Heart right ventricle (tissue), 16 donors: ENCODE results near the gene NWD2. TPM values are rescaled to one million over a fixed set of nuclear protein-coding genes. Genes with fewer than 3 reads are reported as not detected.

Experiments used
- ATAC-seq, 8 donors: fragments of 200-7000 bp; cut with Tn5 transposase; one replicate each; pipeline ENCODE4 v1.9.1; 2020; ENCODE audit warnings: mild to moderate bottlenecking in 8 of 8, moderate library complexity in 8 of 8, moderate number of reproducible peaks in 1 of 8
- DNase-seq, 2 donors: peaks; one replicate each; pipeline ENCODE4 v3.0.0-alpha.2; 2020
- H3K27ac ChIP-seq, 10 donors: fragments of 200-600 bp; sonication (generic) in 2 of 10; one replicate each; pipeline versions ENCODE4 v1.5.0 to v1.8.0; 2020 to 2022; ENCODE audit warnings: mild to moderate bottlenecking in 3 of 10
- H3K27me3 ChIP-seq, 7 donors: fragments of 200-600 bp; one replicate each; pipeline ENCODE4 v1.8.0; 2021 to 2022; ENCODE audit warnings: mild to moderate bottlenecking in 2 of 7
- H3K36me3 ChIP-seq, 9 donors: fragments of 200-600 bp; sonication (generic) in 1 of 9; one replicate each; pipeline versions ENCODE4 v1.5.0 to v1.8.0; 2020 to 2022; ENCODE audit warnings: mild to moderate bottlenecking in 2 of 9
- H3K4me1 ChIP-seq, 9 donors: fragments of 200-600 bp; sonication (generic) in 1 of 9; one replicate each; pipeline versions ENCODE4 v1.5.0 to v1.8.0; 2020 to 2022; ENCODE audit warnings: mild to moderate bottlenecking in 4 of 9
- H3K4me3 ChIP-seq, 10 donors: fragments of 200-600 bp; sonication (generic) in 2 of 10; one replicate each; pipeline versions ENCODE4 v1.5.0 to v1.8.0; 2020 to 2022; ENCODE audit warnings: mild to moderate bottlenecking in 7 of 10, moderate library complexity in 2 of 10
- H3K9me3 ChIP-seq, 11 donors: fragments of 200-600 bp in 10 of 11; sonication (generic) in 2 of 11; one replicate each; pipeline versions ENCODE4 v1.5.0 to v1.8.0; 2013 to 2022; ENCODE audit warnings: mild to moderate bottlenecking in 2 of 11, control low read depth in 1 of 11, moderate library complexity in 1 of 11
- WGBS, 2 donors: extraction: QIAGEN DNeasy Blood & Tissue Kit; methylation state at CpG; one replicate each; pipeline ENCODE4 v1.1.7; 2013; ENCODE audit warnings: inconsistent platforms in 1 of 2; 5-methylcytosine and 5-hydroxymethylcytosine counted together
- intact Hi-C, 10 donors: fragments of 100-400 bp; cut with DNase I; formaldehyde crosslinking; loops; one replicate each; pipeline versions ENCODE4 v1.11.1 to v1.14.2; 2022
- polyA plus RNA-seq, 2 donors: library from polyadenylated mRNA; stranded (reverse); fragments of 200-250 nt; gene quantifications; one replicate each; pipeline ENCODE4 v1.2.3, GENCODE V29; 2013
- total RNA-seq, 10 donors: library from RNA; stranded (reverse); fragmentation: NEBNext Ultra II Directional in 3 of 10; extraction: Animal tissue kit (Norgen Biotek cat#: 25700) in 3 of 10; gene quantifications; one replicate each; pipeline versions ENCODE4 v1.2.1 to v1.2.4, GENCODE V29; 2021 to 2023
- TF ChIP-seq, protein P1 (sequence below), 9 donors: fragments of 200-600 bp; sonication (generic) in 2 of 9; IDR thresholded peaks; one replicate each; pipeline versions ENCODE4 v1.5.0 to v1.8.0; 2021 to 2022; ENCODE audit warnings: antibody characterized with exemption in 9 of 9, mild to moderate bottlenecking in 5 of 9, moderate library complexity in 1 of 9
- donor health status: Arrhythmogenic right ventricular cardiomyopathy.
- donor health status: ischemic (EF 13 %, LVEDD 7.1; RV severe dilation, severe dysfunction).
- donor health status: healthy with polysubstance abuse.
- donor health status: DM: no; HTN: yes; CAD: no.
- donor health status: DM: no; HTN: no; CAD: no.
- donor health status: ischemic (EF 25% LVEDD 6.9; RV normal size, moderate dysfunction).
- donor health status: ischemic (EF 25% LVEDD 5.7; RV mildly dilated, moderate dysfunction).
- donor health status: healthy.
- donor health status: DM: yes; HTN: yes; CAD: no.
- donor health status: Ischemic cardiomyopathy.
- donor health status: ischemic (EF 35%, LVEDD 5.7; RV mildly dilated, moderate dysfunction).
- donor health status: nonischemic (EF 11% LVEDD 7.7; RV severe dilation, severe dysfunction).
- donor health status: DM: yes; HTN: yes; CAD: no.
- donor health status: PGD.
- donor health status: ischemic (EF 29% LVEDD 5.4; RV normal size, mild dysfunction).
- donor health status: nonischemic (EF 23%, LVEDD 6.1; RV moderate dilation, normal function).

Gene NWD2
- total and polyA plus RNA-seq, 12 donors, result 0.02 to 0.37 (median 0.04) TPM; not detected in 7

DNA sequence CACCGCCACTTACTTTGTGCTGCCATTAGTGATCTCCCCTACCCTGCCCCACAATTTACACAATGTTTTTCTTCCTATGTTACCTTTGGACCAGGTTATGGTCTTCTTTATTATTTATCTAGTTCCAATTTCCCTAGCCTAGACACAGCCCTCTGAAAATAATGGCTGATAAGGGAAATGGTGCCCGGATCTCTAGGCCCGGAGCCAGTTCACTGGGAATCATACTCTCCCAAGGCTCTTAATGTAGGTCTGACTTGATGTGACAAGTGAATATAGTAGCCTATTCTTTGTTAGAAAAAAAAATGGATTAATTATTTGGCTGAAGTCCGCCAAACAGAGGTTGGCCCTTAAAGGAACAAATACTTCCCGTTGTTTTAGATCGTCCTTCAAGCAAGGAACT is 233.6 kb downstream of the NWD2 start:
- Histone ChIP-seq H3K27ac (no peak overlapping the region), H3K4me1 (peaks cover 0 to 6% (median 0%) of the 10 kb centered on the region in 9 donors), H3K4me3 (no peak overlapping the region), H3K36me3 (no peaks in the 10 kb centered on the region), H3K27me3 (peaks cover 0 to 21% (median 0%) of the 10 kb centered on the region in 7 donors), H3K9me3 (no peaks in the 10 kb centered on the region)
- intact Hi-C loops, result no loop called here
- no peak for ATAC-seq
- no peak for DNase-seq
- WGBS, 2 donors, result 77 to 87% methylated on average over 6 of the region's 6 CpGs
- TF ChIP-seq, protein P1, sequence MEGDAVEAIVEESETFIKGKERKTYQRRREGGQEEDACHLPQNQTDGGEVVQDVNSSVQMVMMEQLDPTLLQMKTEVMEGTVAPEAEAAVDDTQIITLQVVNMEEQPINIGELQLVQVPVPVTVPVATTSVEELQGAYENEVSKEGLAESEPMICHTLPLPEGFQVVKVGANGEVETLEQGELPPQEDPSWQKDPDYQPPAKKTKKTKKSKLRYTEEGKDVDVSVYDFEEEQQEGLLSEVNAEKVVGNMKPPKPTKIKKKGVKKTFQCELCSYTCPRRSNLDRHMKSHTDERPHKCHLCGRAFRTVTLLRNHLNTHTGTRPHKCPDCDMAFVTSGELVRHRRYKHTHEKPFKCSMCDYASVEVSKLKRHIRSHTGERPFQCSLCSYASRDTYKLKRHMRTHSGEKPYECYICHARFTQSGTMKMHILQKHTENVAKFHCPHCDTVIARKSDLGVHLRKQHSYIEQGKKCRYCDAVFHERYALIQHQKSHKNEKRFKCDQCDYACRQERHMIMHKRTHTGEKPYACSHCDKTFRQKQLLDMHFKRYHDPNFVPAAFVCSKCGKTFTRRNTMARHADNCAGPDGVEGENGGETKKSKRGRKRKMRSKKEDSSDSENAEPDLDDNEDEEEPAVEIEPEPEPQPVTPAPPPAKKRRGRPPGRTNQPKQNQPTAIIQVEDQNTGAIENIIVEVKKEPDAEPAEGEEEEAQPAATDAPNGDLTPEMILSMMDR (IDR thresholded peaks at IDR 0.05), result no peak

DNA sequence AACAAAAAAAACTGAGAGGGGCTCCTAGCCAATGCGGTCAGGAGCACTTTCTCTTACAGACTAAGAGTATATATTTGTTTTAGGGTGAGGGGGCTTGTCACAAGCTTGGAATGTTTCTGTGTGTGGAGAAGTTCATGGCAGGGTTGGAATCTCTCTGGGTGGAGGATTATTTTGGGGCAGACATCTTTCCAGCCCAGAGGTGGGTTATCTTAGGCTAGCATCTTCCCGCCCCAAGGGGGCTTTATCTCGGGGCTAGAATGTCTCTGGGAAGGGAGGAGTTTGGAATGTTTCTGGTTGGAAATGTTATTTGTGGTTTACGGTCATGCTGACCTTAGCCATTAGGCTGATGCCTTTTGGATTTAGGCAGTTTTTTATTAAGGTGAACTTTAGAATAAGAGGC is 236.0 kb downstream of the NWD2 start:
- Histone ChIP-seq H3K27ac (no peak overlapping the region), H3K9me3 (no peaks in the 10 kb centered on the region), H3K27me3 (peaks cover 0 to under 1% (median 0%) of the 10 kb centered on the region in 7 donors), H3K4me3 (no peak overlapping the region), H3K4me1 (peaks cover 0 to 6% (median 0%) of the 10 kb centered on the region in 9 donors), H3K36me3 (no peaks in the 10 kb centered on the region)
- DNase-seq (no peak), ATAC-seq (no peak)
- intact Hi-C loops, result no loop called here
- WGBS, 2 donors, result 74 to 79% methylated on average over 4 of the region's 4 CpGs
- TF ChIP-seq, protein P1 (IDR thresholded peaks at IDR 0.05), result no peak

DNA sequence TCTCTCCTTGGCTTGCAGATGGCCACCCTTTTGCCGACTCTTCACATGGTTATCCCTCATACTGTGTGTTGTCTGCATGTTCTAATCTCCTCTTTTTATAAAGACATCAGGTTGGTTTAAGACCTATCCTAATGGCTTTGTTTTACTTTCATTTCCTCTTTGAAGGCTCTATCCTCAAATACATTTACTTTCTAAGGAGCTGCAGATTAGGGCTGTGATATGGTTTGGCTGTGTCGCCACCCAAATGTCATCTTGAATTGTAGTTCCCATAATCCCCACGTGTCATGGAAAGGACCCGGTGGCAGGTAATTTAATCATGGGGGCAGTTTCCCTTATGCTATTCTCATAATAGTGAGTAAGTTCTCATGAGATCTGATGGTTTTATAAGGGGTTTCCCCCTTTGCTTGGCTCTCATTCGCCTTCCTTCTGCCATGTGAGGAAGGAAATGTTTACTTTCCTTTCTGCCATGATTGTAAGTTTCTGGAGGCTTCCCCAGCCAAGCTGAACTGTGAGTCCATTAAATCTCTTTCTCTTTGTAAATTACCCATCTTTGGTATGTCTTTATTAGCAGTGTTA is 237.1 kb downstream of the NWD2 start:
- Histone ChIP-seq H3K9me3 (no peaks in the 10 kb centered on the region), H3K4me3 (no peak overlapping the region), H3K27ac (no peak overlapping the region), H3K27me3 (no peaks in the 10 kb centered on the region), H3K4me1 (peaks cover 0 to 6% (median 0%) of the 10 kb centered on the region in 9 donors), H3K36me3 (no peaks in the 10 kb centered on the region)
- TF ChIP-seq, protein P1 (IDR thresholded peaks at IDR 0.05), result no peak
- DNase-seq, result no peak
- intact Hi-C loops, result no loop called here
- ATAC-seq, result no peak
- 64 to 75% methylated on average over 5 of the region's 5 CpGs for WGBS, 2 donors

DNA sequence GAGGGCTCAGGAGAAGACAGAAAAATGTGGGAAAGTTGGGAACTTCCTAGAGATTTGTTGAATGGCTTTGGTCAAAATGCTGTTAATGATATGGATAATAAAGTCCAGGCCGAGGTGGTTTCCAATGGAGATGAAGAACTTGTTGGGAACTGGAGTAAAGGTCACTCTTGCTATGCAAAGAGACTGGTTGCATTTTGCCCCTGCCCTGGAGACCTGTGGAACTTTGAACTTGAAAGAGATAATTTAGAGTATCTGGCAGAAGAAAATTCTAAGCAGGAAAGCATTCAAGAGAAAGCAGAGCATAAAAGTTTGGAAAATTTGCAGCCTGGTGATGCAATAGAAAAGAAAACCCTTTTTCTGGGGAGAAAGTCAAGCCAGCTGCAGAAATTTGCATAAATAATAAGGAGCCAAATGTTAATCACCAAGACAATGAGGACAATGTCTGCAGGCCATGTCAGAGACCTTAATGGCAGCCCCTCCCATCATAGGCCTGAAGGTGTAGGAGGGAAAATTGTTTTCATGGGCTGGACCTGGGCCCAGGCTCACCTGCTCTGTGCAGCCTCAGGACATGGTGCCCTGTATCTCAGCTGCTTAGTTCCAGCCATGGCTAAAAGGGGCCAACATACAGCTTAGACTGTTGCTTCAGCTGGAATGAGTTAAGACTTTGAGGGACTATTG is 237.8 kb downstream of the NWD2 start:
- intact Hi-C loops, result no loop called here
- no peak overlapping the region for H3K4me3 ChIP-seq
- no peaks in the 10 kb centered on the region for H3K9me3 ChIP-seq
- no peaks in the 10 kb centered on the region for H3K36me3 ChIP-seq
- ATAC-seq (no peak), DNase-seq (no peak)
- H3K27me3 ChIP-seq, result no peaks in the 10 kb centered on the region
- TF ChIP-seq, protein P1 (IDR thresholded peaks at IDR 0.05), result no peak
- WGBS, 2 donors, result 68 to 76% methylated on average over 1 of the region's 1 CpG
- H3K4me1 ChIP-seq, result peaks cover 0 to 6% (median 0%) of the 10 kb centered on the region in 9 donors
- no peak overlapping the region for H3K27ac ChIP-seq
